HepG2 (cell line): ENCODE data around the gene ETV2. TPM values are rescaled to one million over a fixed set of nuclear protein-coding genes. Genes with fewer than 3 reads are reported as not detected.
A peak's percentile ranks its signal among the peaks of the same experiment; 100 is the strongest.

Source experiments
- CBX2 ChIP-seq, 2 experiments: fragments of 200-600 bp in 1 of 2; sonication (generic); formaldehyde crosslinking in 1 of 2; IDR thresholded peaks; 2 replicates each; pipeline versions ENCODE4 v1.7.0 to v1.8.1; 2018 to 2022; ENCODE audit warnings: low read depth in 2 of 2, low read length in 1 of 2, mild to moderate bottlenecking in 1 of 2, missing genetic modification reagents in 1 of 2
- KDM1A ChIP-seq: IDR thresholded peaks from 2 replicates; pipeline ENCODE4 v1.6.1; 2016; ENCODE audit warnings: missing compliant biosample characterization
- KMT2B ChIP-seq: IDR thresholded peaks from 2 replicates; pipeline ENCODE4 v1.6.1; 2016; ENCODE audit warnings: missing genetic modification reagents, missing compliant biosample characterization
- PHF21A ChIP-seq: sonication (generic); formaldehyde crosslinking; IDR thresholded peaks from 2 replicates; pipeline ENCODE4 v1.5.0; 2020; ENCODE audit warnings: mild to moderate bottlenecking, missing genetic modification reagents
- POLR2A ChIP-seq, 2 experiments: IDR thresholded peaks; 2 replicates each; pipeline ENCODE4 v1.6.1; 2011; ENCODE audit warnings: low read depth in 2 of 2, low read length in 2 of 2, mild to moderate bottlenecking in 1 of 2, moderate library complexity in 1 of 2; ENCODE audit not compliant: insufficient read depth in 1 of 2
- PRDM10 ChIP-seq: sonication (generic); formaldehyde crosslinking; IDR thresholded peaks from 2 replicates; pipeline ENCODE4 v1.4.0; 2020; ENCODE audit warnings: low read depth, missing genetic modification reagents
- SPEN ChIP-seq: sonication (generic); formaldehyde crosslinking; IDR thresholded peaks from 2 replicates; pipeline ENCODE4 v1.5.1; 2020; ENCODE audit warnings: low read depth, mild to moderate bottlenecking, missing genetic modification reagents
- ZKSCAN8 ChIP-seq: IDR thresholded peaks from 2 replicates; pipeline ENCODE4 v1.6.1; 2016; ENCODE audit warnings: borderline replicate concordance, missing genetic modification reagents, missing compliant biosample characterization
- ZMYM2 ChIP-seq: sonication (generic); formaldehyde crosslinking; IDR thresholded peaks from 2 replicates; pipeline ENCODE4 v1.8.0; 2022; ENCODE audit warnings: mild to moderate bottlenecking, missing genetic modification reagents
- ZNF10 ChIP-seq: sonication (generic); formaldehyde crosslinking; IDR thresholded peaks from 2 replicates; pipeline ENCODE4 v1.4.0; 2020; ENCODE audit warnings: mild to moderate bottlenecking, low read depth, missing genetic modification reagents, borderline replicate concordance
- ZNF317 ChIP-seq: sonication (generic); formaldehyde crosslinking; IDR thresholded peaks from 2 replicates; pipeline ENCODE4 v1.5.0; 2020; ENCODE audit warnings: mild to moderate bottlenecking, missing genetic modification reagents
- ZNF33B ChIP-seq: sonication (generic); formaldehyde crosslinking; IDR thresholded peaks from 2 replicates; pipeline ENCODE4 v1.5.1; 2020; ENCODE audit warnings: mild to moderate bottlenecking, missing genetic modification reagents
- ZNF549 ChIP-seq: sonication (generic); formaldehyde crosslinking; IDR thresholded peaks from 2 replicates; pipeline ENCODE4 v1.5.0; 2020; ENCODE audit warnings: missing genetic modification reagents
- polyA plus RNA-seq, 8 experiments: library from polyadenylated mRNA; depleted of rRNA in 3 of 8; stranded (reverse) in 7 of 8; unstranded in 1 of 8; fragments of >200 nt; fragmentation: Illumina TruSeq in 4 of 8; extraction: Trizol in 4 of 8; gene quantifications; 2 replicates each; pipeline versions ENCODE4 v1.2.1 to v1.2.3, GENCODE V29; 2011 to 2016; ENCODE audit warnings: low read depth in 4 of 8, missing spikeins in 1 of 8, mixed read lengths in 1 of 8; ENCODE audit not compliant: insufficient read depth in 1 of 8
- total RNA-seq, 5 experiments: library from RNA; depleted of rRNA; stranded (reverse); fragments of >200 nt; fragmentation: Illumina TruSeq; extraction: Trizol; gene quantifications; 2 replicates each; pipeline ENCODE4 v1.2.3, GENCODE V29; 2016; ENCODE audit warnings: low read depth in 1 of 5
- TF ChIP-seq, protein P1 (sequence below): sonication (generic); formaldehyde crosslinking; IDR thresholded peaks from 2 replicates; pipeline ENCODE4 v1.5.0; 2020; ENCODE audit warnings: missing genetic modification reagents, mild to moderate bottlenecking, borderline replicate concordance
- TF ChIP-seq, protein P2 (sequence below): sonication (generic); formaldehyde crosslinking; IDR thresholded peaks from 2 replicates; pipeline ENCODE4 v1.9.0; 2021; ENCODE audit warnings: missing genetic modification reagents, mild to moderate bottlenecking, borderline replicate concordance
- TF ChIP-seq, protein P3 (sequence below): IDR thresholded peaks from 2 replicates; pipeline ENCODE4 v1.6.1; 2016; ENCODE audit warnings: low read depth, borderline replicate concordance
- TF ChIP-seq, protein P4 (sequence below): sonication (generic); formaldehyde crosslinking; conservative IDR thresholded peaks from 2 replicates; pipeline ENCODE4 v1.5.0; 2020; ENCODE audit warnings: missing genetic modification reagents

The ETV2 gene
- total and polyA plus RNA-seq, 2 of the 13 experiments (the other 11 are each of a cell fraction or from before 2014, with no cell fraction given), result 0.07 to 0.20 TPM

DNA sequence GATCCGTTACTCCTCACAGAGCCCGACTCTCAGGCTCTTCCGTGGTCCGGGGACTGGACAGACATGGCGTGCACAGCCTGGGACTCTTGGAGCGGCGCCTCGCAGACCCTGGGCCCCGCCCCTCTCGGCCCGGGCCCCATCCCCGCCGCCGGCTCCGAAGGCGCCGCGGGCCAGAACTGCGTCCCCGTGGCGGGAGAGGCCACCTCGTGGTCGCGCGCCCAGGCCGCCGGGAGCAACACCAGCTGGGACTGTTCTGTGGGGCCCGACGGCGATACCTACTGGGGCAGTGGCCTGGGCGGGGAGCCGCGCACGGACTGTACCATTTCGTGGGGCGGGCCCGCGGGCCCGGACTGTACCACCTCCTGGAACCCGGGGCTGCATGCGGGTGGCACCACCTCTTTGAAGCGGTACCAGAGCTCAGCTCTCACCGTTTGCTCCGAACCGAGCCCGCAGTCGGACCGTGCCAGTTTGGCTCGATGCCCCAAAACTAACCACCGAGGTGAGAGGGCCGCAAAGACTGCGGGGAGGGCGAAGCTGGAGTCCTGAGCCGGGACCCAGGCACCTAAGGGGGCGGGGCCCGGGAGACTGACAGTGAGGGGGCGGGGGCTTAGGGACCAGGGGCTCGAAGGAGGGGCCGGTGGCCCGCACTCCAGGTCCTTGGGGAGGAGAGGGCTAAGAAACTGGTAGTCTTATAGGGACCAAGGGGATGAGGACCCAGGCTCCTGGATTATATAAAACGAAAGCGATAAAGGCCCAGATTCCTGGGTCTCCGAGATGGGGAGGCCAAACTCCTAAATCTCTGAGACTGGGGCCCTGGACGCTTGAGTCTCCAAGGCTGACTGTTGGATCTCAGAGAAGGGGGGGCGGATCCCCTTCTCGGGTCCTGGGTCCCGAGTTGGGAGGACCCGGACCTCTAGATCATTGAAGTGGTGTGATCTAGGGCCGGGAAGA is 2.0 kb downstream of the ETV2 start (continued):
- TF ChIP-seq, protein P1, sequence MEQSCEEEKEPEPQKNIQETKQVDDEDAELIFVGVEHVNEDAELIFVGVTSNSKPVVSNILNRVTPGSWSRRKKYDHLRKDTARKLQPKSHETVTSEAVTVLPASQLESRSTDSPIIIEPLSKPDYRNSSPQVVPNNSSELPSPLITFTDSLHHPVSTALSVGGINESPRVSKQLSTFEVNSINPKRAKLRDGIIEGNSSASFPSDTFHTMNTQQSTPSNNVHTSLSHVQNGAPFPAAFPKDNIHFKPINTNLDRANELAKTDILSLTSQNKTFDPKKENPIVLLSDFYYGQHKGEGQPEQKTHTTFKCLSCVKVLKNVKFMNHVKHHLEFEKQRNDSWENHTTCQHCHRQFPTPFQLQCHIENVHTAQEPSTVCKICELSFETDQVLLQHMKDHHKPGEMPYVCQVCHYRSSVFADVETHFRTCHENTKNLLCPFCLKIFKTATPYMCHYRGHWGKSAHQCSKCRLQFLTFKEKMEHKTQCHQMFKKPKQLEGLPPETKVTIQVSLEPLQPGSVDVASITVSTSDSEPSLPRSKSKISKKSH (CRISPR knock-in tag), result no peak
- TF ChIP-seq, protein P2, sequence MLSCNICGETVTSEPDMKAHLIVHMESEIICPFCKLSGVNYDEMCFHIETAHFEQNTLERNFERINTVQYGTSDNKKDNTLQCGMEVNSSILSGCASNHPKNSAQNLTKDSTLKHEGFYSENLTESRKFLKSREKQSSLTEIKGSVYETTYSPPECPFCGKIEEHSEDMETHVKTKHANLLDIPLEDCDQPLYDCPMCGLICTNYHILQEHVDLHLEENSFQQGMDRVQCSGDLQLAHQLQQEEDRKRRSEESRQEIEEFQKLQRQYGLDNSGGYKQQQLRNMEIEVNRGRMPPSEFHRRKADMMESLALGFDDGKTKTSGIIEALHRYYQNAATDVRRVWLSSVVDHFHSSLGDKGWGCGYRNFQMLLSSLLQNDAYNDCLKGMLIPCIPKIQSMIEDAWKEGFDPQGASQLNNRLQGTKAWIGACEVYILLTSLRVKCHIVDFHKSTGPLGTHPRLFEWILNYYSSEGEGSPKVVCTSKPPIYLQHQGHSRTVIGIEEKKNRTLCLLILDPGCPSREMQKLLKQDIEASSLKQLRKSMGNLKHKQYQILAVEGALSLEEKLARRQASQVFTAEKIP, result no peak
- TF ChIP-seq CBX2 (IDR thresholded peaks at IDR 0.05; ENCODE audit: low read depth, low read length) (no peak), CBX2 (CRISPR knock-in tag; IDR thresholded peaks at IDR 0.05; ENCODE audit: low read depth) (no peak), SPEN (CRISPR knock-in tag) (peak; percentile 80), ZKSCAN8 (CRISPR knock-in tag) (0 out of 2 replicates have a peak, but pooled peaks have one; percentile 17), ZMYM2 (CRISPR knock-in tag) (0 out of 2 replicates have a peak, but pooled peaks have one; percentile 28), KDM1A (CRISPR knock-in tag) (no peak), ZNF317 (CRISPR knock-in tag) (no peak), ZNF549 (no peak), ZNF10 (CRISPR knock-in tag) (no peak), ZNF33B (CRISPR knock-in tag) (peak; percentile 73), PHF21A (CRISPR knock-in tag) (peak; percentile 81), PRDM10 (CRISPR knock-in tag) (peak; percentile 99), KMT2B (CRISPR knock-in tag) (peak; percentile 49; the same call in 1 of the 2 replicates), POLR2A (IDR thresholded peaks at IDR 0.05; ENCODE audit: insufficient read depth in 1 of 2, low read depth in 2 of 2, low read length in 2 of 2) (peak in 1 of 2 experiments; percentile 86; a peak in 2 of 4 replicates)
- TF ChIP-seq, protein P3, sequence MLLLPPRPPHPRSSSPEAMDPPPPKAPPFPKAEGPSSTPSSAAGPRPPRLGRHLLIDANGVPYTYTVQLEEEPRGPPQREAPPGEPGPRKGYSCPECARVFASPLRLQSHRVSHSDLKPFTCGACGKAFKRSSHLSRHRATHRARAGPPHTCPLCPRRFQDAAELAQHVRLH (CRISPR knock-in tag), result peak; percentile 82; the same call in 1 of the 2 replicates
- TF ChIP-seq, protein P4, sequence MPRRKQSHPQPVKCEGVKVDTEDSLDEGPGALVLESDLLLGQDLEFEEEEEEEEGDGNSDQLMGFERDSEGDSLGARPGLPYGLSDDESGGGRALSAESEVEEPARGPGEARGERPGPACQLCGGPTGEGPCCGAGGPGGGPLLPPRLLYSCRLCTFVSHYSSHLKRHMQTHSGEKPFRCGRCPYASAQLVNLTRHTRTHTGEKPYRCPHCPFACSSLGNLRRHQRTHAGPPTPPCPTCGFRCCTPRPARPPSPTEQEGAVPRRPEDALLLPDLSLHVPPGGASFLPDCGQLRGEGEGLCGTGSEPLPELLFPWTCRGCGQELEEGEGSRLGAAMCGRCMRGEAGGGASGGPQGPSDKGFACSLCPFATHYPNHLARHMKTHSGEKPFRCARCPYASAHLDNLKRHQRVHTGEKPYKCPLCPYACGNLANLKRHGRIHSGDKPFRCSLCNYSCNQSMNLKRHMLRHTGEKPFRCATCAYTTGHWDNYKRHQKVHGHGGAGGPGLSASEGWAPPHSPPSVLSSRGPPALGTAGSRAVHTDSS (CRISPR knock-in tag), result no peak
